LoVo (cell line): Measurements from ENCODE around the gene BTG2.

Experiments used
- DNase-seq: peaks from one replicate; pipeline ENCODE4 v3.0.0-alpha.2; 2016; ENCODE audit warnings: low spot score

Gene BTG2

DNA sequence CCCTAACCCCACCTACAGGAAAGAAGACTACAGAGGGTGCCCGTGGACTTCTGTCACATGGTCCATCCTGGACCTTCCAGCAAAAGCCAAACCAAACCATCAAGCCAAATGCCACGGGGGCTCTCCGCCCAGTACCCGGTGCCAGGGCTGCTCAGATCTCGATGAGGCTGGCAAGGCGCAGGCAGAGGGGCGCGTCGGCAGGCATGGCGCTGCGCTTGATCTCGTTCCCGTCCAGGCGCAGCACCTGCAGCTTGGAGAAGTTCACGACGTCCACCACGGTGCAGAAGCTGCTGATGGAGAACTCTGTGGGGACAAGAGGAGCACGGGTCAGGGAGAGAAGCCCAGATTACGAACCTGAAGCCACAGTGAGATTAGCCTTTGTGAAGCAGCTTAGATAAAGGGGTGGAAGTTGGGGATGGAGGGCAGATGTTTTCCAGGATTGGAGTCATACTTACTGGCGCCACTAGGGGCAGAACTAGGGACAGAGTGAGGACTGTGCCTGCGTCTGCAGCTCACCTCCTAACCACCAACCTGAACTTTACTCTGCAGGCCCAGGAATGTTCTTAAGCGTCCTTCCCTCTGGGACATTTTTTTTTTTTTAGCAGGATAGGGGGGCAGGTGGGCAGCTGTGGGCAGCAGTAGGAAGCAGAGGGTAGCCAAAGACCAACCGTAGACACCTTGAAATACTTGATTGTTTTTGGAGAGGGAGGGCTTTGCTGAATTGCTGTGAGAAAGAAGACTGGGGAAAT is 37.0 kb downstream of the BTG2 start:
- DNase-seq = peak; percentile 54

DNA sequence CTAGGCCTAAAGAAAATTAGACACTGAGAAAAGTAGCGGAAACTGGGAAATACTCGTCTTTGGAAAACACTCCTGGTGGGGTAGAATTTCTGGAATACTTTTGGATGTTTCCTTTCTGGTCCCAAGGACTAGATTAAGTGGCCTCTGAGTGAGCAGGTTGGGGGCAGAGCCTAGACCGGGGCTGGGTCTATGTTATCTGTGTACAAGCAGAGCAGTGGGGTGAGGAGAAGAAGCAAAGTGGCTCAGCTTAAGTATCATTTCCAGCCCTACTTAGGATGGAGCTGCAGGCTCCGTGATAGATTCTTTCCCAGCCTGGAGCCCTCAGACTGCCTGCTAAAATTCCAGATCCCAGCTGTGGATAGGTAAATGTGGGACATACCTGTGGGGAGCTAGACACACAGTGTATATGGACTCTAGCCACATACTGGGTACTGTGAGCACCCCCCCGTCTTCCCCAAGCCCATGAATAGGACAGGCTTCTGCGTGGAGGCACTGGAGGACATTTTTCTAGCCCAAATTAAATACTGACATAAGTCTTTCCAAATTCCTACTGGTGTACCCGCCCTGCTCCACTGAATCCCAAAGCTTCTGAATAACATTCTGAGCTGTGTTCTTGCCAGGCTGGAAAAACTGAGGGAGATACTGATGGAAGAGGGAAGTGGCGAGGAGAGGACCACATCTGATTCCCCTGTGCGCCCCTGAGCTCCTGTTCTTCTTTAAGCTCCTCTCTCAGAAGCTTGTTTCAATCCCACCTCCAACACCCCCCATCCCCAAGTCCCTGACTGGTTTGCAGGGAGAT is 38.8 kb downstream of the BTG2 start:
- no peak for DNase-seq

DNA sequence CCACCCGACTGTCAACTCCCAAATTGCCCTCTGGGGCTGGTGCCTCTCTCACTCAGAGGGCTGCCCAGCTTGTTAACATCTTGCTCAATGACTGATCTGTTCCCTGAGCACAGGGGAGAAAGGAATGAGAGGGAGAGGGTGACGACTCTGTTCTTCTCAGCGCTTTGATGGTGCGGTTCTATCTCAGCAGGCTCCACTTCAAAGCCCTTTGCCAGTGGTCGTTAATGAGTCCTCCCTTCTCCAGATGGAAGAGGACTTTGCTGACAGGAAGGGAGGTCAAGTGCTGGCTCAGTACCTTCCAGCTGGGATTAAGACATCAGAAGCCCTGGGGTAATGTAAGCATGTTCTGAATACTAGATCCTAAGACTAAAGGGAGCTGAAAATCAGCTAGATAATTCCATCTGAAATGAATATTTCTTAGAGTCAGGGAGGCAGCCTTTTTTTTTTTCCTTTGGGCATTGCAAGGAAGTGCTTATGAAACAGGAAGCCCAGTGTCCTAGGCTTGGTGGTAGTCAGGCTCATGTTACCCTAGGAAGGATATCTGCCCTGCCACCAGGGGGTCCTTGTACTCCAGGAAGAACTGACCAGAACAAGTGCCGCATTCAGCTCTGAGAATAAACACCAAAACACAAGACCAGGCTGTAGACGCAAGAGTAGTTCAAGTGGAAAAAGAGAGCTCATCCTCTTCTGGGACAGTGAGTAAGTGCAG is 40.9 kb downstream of the BTG2 start:
- DNase-seq = no peak

DNA sequence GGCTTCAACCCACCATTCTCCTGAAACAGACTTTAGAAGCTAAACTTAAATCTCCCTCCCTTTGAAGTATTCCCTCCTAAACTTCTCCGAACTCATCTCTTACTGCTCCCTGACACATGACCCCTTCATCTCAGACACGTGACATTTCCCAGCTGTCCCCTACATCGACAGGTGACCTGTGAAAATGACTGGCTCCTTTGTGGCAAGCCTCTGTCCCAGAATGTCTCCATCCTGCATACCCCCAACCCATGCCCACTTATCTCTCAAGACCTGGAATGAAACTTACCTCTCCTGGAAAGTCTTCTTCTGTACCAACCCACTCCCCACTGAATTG is 41.4 kb downstream of the BTG2 start:
- DNase-seq = no peak

DNA sequence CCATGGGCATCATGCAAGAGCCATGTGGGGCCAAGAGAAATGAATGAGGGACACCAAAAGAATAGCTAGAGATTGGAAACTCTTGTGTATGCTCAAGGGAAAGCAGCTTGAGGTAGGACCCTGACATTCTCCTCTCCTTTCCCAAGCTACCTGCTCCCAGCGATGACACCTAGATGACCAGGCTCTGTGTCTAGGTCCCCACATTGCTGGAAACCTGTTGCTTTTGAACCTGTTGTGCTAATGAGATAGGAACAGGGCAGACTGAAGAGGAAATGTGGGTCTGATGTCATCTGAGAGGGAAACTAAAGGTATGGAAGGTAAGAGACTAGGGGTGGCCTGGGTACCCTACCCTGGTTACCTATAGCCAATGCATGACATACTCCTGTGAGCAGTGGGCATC is 43.8 kb downstream of the BTG2 start:
- DNase-seq = no peak

DNA sequence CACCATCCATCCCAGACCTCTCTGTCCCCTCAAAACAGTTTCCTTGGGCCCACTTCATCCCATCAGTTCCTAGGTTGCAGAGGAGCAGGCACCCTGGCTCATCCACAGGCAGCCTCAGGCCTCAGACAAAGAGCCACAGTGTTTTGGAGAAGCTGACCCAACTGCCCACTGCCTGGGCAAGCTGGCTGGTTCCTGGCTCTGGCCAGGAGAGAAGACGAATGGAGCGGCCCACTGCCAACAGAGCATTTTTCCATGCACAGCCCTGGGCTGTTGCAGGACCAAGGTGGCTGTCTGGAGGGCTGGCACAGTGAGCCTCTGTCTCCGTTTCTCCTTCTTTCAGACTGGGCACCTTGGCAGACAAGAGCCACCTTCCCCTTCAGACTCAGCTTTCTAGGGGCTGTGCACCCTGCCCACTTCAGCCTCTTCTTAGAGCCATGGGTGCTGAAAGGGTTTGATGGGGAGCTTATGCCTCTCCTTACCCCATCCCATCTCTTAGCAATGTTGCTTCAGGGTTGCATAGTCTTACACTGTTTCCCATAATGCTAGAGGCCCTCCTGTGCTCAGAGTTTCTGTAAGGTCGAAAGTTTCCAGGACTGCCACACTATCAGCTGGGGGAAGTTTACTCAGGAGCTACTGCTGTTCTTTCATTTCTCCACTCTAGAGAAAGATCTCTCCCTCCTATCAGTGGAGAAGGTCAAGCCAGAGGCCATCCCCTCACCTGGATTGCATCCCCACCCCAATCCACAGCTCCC is 44.6 kb downstream of the BTG2 start:
- DNase-seq = no peak

DNA sequence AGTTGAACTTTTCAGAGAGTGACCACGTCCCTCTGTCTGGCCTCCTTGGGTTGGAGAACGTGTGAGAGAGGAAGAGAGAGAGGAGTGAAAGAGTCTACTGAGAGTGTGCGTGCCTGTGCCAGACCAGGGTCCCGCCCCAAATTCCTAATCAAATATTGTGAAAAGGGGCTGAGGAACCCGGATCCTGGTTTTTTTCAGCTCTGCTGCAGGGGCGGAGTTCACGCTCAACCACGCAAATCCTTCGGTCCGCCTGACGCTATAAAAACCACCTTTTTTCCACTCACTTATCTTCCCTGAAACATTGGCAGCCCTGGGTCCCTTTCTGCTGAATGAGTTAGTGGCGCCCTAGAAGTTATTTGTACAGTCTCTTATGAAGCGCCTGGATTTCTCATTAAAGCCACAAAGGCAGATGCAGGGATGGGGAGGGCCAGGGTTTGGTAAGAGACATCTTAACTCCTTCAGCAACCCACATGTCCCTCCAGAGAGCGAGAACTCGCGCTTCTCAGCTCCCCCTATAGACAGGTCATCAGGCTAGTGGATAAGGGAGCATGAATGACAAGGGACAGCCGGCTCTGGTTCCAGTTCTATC is 45.8 kb downstream of the BTG2 start, which contains the start of gene FMOD:
Gene FMOD, minus strand, starts transcription at position 86 of the 589 bp plus-strand sequence. CDS start 2,852 bp downstream, outside the sequence.
- DNase-seq = no peak

DNA sequence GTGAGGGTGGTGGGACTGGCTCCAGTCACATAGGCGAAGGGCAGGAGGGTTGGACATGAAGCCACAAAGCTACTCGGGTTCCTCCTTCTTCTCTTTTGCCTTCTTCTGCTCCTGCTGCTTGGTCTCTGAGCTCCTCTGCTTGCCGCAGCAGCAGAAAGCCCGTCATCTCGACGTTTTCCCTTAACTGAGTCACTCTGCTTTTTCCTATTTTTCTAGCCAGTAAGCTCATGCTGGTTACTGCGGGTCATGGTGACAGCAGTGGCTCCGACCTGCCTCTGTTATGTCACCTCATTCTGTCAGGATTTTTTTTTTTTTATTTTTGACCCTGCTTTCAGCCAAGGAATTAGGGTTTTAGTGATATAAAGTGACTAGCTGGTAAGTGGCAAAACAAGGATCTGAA is 48.2 kb downstream of the BTG2 start:
- DNase-seq = no peak

DNA sequence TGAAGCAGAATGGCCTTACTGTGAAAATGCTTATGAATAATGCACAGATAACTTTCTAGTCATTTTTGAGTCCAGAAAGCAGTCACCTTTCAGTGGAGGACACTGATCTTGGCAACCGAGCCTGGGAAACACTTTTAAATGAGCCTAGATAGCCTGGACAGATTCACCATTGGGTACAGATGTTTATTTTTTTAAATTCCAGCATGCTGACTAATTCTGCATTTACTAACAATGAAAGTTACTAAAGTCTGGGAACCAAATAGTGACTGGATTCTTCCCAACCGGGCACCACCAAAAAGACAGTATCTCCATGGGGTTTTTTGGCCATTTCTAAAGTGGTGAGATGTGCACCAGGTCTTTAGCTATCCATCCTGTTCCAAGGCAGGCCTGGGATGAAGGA is 48.9 kb downstream of the BTG2 start:
- DNase-seq = no peak

DNA sequence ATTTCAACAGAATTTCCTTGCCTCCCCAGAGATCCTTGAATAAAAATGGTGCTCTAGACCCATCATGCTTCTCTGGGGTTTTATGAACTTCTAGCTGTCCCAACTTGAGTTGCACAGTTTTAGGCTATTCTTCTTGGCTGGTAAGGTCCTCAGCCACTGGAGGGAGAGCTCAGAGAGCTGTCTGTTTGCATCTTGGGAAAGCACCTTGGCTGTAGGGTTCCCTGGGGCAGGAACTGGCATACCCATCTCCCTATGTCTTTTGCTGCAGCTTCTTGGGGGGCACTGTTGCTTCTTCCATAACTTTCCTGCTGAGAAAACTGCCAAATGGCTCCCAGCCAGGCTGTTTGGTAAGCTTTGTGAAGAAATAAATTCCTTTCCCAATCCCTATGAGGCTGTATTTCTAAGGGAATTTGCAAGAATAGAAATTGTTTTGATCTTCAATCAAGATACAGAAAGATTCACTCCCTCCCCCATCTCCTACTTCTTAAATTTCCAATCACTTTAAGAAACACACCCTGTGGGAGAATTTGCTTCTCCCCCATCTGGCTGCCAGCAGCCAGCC is 53.8 kb downstream of the BTG2 start:
- DNase-seq = no peak
